ENCODE measurements around the gene LRP1B. TPM values are rescaled to one million over a fixed set of nuclear protein-coding genes. Genes with fewer than 3 reads are reported as not detected.

LRP1B gene
- total and polyA plus RNA-seq, 2 of the 8 experiments (the other 6 are each of a cell fraction or from before 2014, with no cell fraction given): 0.03 TPM; not detected in 1

DNA sequence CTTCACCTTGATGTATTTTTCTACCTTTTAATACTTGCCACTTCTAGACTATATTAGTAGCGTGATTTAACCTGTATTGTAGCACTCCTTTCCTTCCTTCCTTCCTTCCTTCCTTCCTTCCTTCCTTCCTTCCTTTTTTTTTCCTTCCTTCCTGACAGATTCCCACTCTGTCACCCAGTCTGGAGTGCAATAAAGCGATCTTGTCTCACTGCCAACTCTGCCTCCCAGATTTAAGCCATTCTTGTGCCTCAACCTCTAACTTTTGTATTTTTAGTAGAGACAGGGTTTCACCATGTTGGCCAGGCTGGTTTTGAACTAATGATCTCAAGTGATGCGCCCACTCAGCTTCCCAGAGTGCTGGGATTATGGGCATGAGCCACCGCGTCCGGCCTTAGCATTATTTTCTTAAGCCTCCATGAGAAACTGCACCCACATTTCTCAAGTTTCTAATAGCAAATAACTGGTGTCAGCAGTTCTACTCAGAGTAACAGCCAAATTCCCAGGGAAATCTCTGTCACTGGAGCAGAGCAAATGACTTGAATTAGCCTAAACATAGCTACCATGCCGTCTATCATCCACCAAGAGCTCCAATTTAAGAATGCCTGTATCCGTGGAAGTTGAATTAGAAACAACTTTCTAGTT lies 529.2 kb downstream of the LRP1B start:
- ChIA-PET POLR2A (ENCODE audit: partially characterized antibody) (interaction anchor here (0.9 kb wide), 1 partner anchor 9 kb away, joined by 3 read pairs; no protein-coding TSS in a partner anchor), CTCF (ENCODE audit: partially characterized antibody) (no interaction called here)
- Histone ChIP-seq H2AFZ (ENCODE audit: low read length) (no peak overlapping the region), H3K9me3 (ENCODE audit: insufficient read depth in 2 of 2, low read depth in 1 of 2, low read length in 1 of 2) (no peaks in the 10 kb centered on the region), H4K91ac (replicated peaks; ENCODE audit: insufficient read length, low read length) (no peak overlapping the region), H3K23ac (ENCODE audit: insufficient read length) (no peak overlapping the region), H3K9ac (replicated peaks in 1 of 4; ENCODE audit: extremely low read depth in 1 of 4, low read depth in 3 of 4, low read length in 3 of 4) (no peak overlapping the region), H3K4me2 (ENCODE audit: insufficient read depth in 1 of 2, low read depth in 2 of 2, low read length in 2 of 2) (no peak overlapping the region), H2BK5ac (ENCODE audit: low read depth, low read length) (no peak overlapping the region), H3K36me3 (ENCODE audit: control insufficient read depth in 2 of 4, insufficient read depth in 4 of 4, low read length in 3 of 4) (no peaks in the 10 kb centered on the region), H3K27ac (ENCODE audit: low read depth, low read length) (no peak overlapping the region), H3K79me2 (ENCODE audit: control insufficient read depth in 1 of 2, insufficient read depth in 2 of 2, low read length in 2 of 2) (no peaks in the 10 kb centered on the region), H2BK120ac (replicated peaks; ENCODE audit: low read depth, low read length) (no peak overlapping the region), H3K4me1 (replicated peaks in 1 of 4; ENCODE audit: control insufficient read depth in 3 of 4, insufficient read depth in 4 of 4, low read length in 3 of 4) (no peaks in the 10 kb centered on the region; a peak in 2 of 7 replicates), H3K56ac (replicated peaks; ENCODE audit: insufficient read length, low read depth, low read length) (no peak overlapping the region), H4K8ac (ENCODE audit: extremely low read depth, insufficient read depth, low read length) (no peak overlapping the region), H3K79me1 (ENCODE audit: low read depth, low read length) (no peaks in the 10 kb centered on the region), H2BK12ac (ENCODE audit: low read depth, low read length) (no peak overlapping the region), H3K23me2 (ENCODE audit: low read depth, low read length) (no peaks in the 10 kb centered on the region), H2BK20ac (ENCODE audit: low read length) (no peak overlapping the region), H3K4me3 (ENCODE audit: extremely low read depth in 1 of 4, insufficient read depth in 2 of 4, low read depth in 3 of 4, low read length in 4 of 4) (no peak overlapping the region), H3K4ac (replicated peaks; ENCODE audit: insufficient read length, low read depth, low read length) (no peak overlapping the region), H3K14ac (ENCODE audit: insufficient read length) (no peak overlapping the region), H3K18ac (ENCODE audit: extremely low read depth, low read length) (no peak overlapping the region), H2BK15ac (ENCODE audit: low read length) (no peak overlapping the region), H3K27me3 (replicated peaks in 1 of 4; ENCODE audit: control insufficient read depth in 3 of 4, extremely low read depth in 1 of 4, insufficient read depth in 3 of 4, low read length in 3 of 4) (no peaks in the 10 kb centered on the region), H2AK5ac (ENCODE audit: low read depth, low read length) (no peak overlapping the region), H4K5ac (ENCODE audit: insufficient read length, low read depth, low read length) (no peak overlapping the region), H4K20me1 (replicated peaks in 1 of 2; ENCODE audit: control insufficient read depth in 1 of 2, insufficient read depth in 2 of 2, low read length in 2 of 2) (no peaks in the 10 kb centered on the region)
- WGBS, 2 experiments (ENCODE audit: extremely low coverage in 1 of 2, insufficient coverage in 1 of 2, insufficient read length in 1 of 2, insufficient replicate concordance in 2 of 2, low coverage in 1 of 2, low lambda C conversion rate in 2 of 2, missing lambda C conversion rate in 1 of 2): 85% methylated on average over 7 of the region's 8 CpGs; no CpG with 5 or more reads in 1 of the 2 experiments
- TF ChIP-seq, protein P1, sequence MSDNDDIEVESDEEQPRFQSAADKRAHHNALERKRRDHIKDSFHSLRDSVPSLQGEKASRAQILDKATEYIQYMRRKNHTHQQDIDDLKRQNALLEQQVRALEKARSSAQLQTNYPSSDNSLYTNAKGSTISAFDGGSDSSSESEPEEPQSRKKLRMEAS (IDR thresholded peaks at IDR 0.05): no peak
- TF ChIP-seq KDM1A (IDR thresholded peaks at IDR 0.05; ENCODE audit: borderline replicate concordance, low read length) (no peak), FOSL1 (IDR thresholded peaks at IDR 0.05; ENCODE audit: insufficient read depth, low read depth, low read length) (no peak), GABPA (IDR thresholded peaks at IDR 0.05; ENCODE audit: borderline replicate concordance, insufficient read depth, low read length) (no peak)
- DNase-seq (ENCODE audit: low read depth in 1 of 2, low spot score in 2 of 2): no peak
- FAIRE-seq: no peak

Measured in H1 (cell line).